Breast epithelium (tissue), 4 donors: Measurements from ENCODE around the gene PTPN2. TPM values are rescaled to one million over a fixed set of nuclear protein-coding genes. Genes with fewer than 3 reads are reported as not detected.

Experiments
- DNase-seq, 2 donors: peaks; one replicate each; pipeline ENCODE4 v3.0.0-alpha.2; 2019; ENCODE audit warnings: low spot score in 2 of 2
- H3K27ac ChIP-seq, 2 donors: fragments of 200-600 bp; sonication (generic) in 1 of 2; one replicate each; pipeline ENCODE4 v1.5.1; 2016 to 2019; ENCODE audit warnings: mild to moderate bottlenecking in 1 of 2
- H3K27me3 ChIP-seq, 2 donors: fragments of 200-600 bp; sonication (generic) in 1 of 2; one replicate each; pipeline versions ENCODE4 v1.5.1 to v1.6.0; 2017 to 2019; ENCODE audit warnings: control low read depth in 1 of 2, mild to moderate bottlenecking in 1 of 2
- H3K36me3 ChIP-seq: fragments of 200-600 bp; one replicate; pipeline ENCODE4 v1.5.1; 2019
- H3K4me1 ChIP-seq, 2 donors: fragments of 200-600 bp; sonication (generic); one replicate each; pipeline ENCODE4 v1.5.1; 2016 to 2019; ENCODE audit warnings: control low read depth in 1 of 2
- H3K4me3 ChIP-seq, 3 donors: fragments of 200-600 bp; sonication (generic); 1 replicate in 2 of 3; 2 replicates in 1 of 3; pipeline ENCODE4 v1.5.1; 2016 to 2019; ENCODE audit warnings: mild to moderate bottlenecking in 3 of 3, moderate library complexity in 2 of 3
- H3K9me3 ChIP-seq, 2 donors: fragments of 200-600 bp; sonication (generic) in 1 of 2; one replicate each; pipeline ENCODE4 v1.5.1; 2016 to 2019; ENCODE audit warnings: control low read depth in 1 of 2
- CTCF ChIP-seq, 3 donors: fragments of 450-650 bp; IDR thresholded peaks; one replicate each; pipeline ENCODE4 v1.5.1; 2016 to 2017; ENCODE audit warnings: antibody characterized with exemption in 3 of 3, mild to moderate bottlenecking in 3 of 3, moderate library complexity in 3 of 3
- POLR2A ChIP-seq: fragments of 450-650 bp; IDR thresholded peaks from one replicate; pipeline ENCODE4 v1.6.1; 2016; ENCODE audit warnings: antibody characterized with exemption, mild to moderate bottlenecking, moderate library complexity
- POLR2AphosphoS5 ChIP-seq, 3 donors: sonication (generic); formaldehyde crosslinking; IDR thresholded peaks; one replicate each; pipeline ENCODE4 v1.6.1; 2017; ENCODE audit warnings: antibody characterized with exemption in 3 of 3
- intact Hi-C: fragments of 100-400 bp; cut with DNase I; formaldehyde crosslinking; loops from one replicate; pipeline ENCODE4 v1.15.1; 2023; ENCODE audit warnings: low total_unique reads
- total RNA-seq, 3 donors: library from RNA; depleted of rRNA; stranded (reverse); fragments of >200 nt; gene quantifications; one replicate each; pipeline ENCODE4 v1.1.0, GENCODE V29; 2016

The PTPN2 gene
- total RNA-seq, 3 donors from 2014 or later: 38.4 to 57.1 (median 53.7) TPM

GRCh38 chr18:12818243-12818642, 65.8 kb downstream of the PTPN2 start:
- H3K4me1 ChIP-seq: no peaks in the 10 kb centered on the region
- DNase-seq: no peak
- no peaks in the 10 kb centered on the region for H3K9me3 ChIP-seq
- H3K27ac ChIP-seq: no peak overlapping the region
- intact Hi-C loops: no loop called here
- no peaks in the 10 kb centered on the region for H3K36me3 ChIP-seq
- no peaks in the 10 kb centered on the region for H3K27me3 ChIP-seq
- H3K4me3 ChIP-seq: no peak overlapping the region
- no peak for TF ChIP-seq CTCF (IDR thresholded peaks at IDR 0.05)
- TF ChIP-seq POLR2A: no peak
- no peak for TF ChIP-seq POLR2AphosphoS5 (IDR thresholded peaks at IDR 0.05)

DNA sequence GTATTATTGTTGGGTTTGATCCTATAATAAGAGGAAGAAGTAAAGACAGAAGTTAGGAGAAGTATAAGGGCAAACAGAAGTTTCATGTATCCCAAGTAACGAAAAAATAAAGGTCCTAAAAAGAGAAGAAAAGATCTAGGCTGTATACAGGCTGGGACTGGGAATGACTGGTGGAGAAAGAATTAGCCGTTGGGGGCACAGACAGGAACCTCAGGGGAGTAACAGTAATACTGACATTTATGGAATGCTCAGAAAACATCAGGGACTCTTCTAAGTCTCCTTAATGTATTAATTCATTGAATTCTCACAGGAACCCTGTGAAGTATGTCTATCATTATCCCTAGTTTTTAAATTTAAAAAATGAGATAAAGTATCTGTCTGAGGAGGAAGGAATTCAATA, 67.6 kb downstream of the PTPN2 start:
- Histone ChIP-seq H3K4me1 (no peaks in the 10 kb centered on the region), H3K9me3 (no peaks in the 10 kb centered on the region), H3K27me3 (no peaks in the 10 kb centered on the region), H3K36me3 (no peaks in the 10 kb centered on the region), H3K27ac (no peak overlapping the region), H3K4me3 (no peak overlapping the region)
- TF ChIP-seq POLR2AphosphoS5 (IDR thresholded peaks at IDR 0.05) (no peak), POLR2A (no peak), CTCF (IDR thresholded peaks at IDR 0.05) (no peak)
- intact Hi-C loops: no loop called here
- DNase-seq: no peak

DNA sequence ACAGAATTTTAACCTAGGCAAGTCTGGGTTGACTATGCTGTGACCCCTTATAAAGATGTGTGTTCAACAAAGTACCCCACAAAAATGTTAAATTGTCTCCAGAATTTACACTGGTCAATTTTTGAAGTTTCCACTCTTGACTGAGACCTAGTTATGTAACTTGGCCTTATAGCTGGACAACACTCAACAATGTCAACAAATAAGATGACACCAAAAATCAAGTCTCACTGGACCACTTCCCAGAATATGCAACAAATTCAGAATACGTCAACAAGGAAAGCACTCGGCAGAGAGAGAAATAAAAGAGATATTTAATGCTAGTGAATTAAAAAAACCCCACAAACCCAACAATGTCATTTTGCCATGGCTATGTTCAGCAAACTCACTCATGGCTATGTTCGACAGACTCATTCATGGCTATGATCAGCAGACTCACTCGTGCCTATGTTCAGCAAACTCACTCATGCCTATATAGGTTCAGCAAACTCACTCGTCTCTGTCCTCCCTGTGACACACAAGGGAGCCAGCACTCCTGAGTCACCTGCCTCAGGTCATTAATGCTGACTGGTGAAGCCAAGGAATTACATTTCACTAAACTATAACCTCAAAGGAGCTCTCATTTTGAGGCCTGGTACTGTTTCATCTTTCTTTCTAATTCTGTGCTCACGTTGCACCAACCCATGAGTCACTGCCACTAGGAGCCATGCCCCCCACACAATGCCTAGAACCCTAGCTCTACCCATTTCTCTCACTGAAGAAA, 72.7 kb downstream of the PTPN2 start:
- TF ChIP-seq POLR2A: no peak
- no peak for TF ChIP-seq CTCF (IDR thresholded peaks at IDR 0.05)
- TF ChIP-seq POLR2AphosphoS5 (IDR thresholded peaks at IDR 0.05): no peak
- intact Hi-C loops: no loop called here
- H3K36me3 ChIP-seq: no peaks in the 10 kb centered on the region

GRCh38 chr18:12803069-12803936, 80.7 kb downstream of the PTPN2 start:
- Histone ChIP-seq H3K4me1 (no peaks in the 10 kb centered on the region), H3K27ac (no peak overlapping the region), H3K4me3 (no peak overlapping the region), H3K27me3 (no peaks in the 10 kb centered on the region), H3K36me3 (no peaks in the 10 kb centered on the region), H3K9me3 (peaks cover 0 to 15% of the 10 kb centered on the region in 2 donors)
- no peak for DNase-seq
- TF ChIP-seq CTCF (IDR thresholded peaks at IDR 0.05) (no peak), POLR2AphosphoS5 (IDR thresholded peaks at IDR 0.05) (no peak), POLR2A (no peak)
- intact Hi-C loops: no loop called here

More for the DNA sequence above, 72.7 kb downstream of the PTPN2 start:
- DNase-seq: no peak
- H3K4me1 ChIP-seq: no peaks in the 10 kb centered on the region
- H3K4me3 ChIP-seq: no peak overlapping the region
- H3K9me3 ChIP-seq: peaks cover 0 to 6% of the 10 kb centered on the region in 2 donors
- no peaks in the 10 kb centered on the region for H3K27me3 ChIP-seq
- H3K27ac ChIP-seq: peak overlapping the region in 1 of 2 donors; percentile 43

GRCh38 chr18:12802538-12802937, 81.5 kb downstream of the PTPN2 start:
- no peak overlapping the region for H3K4me3 ChIP-seq
- peaks cover 0 to 15% of the 10 kb centered on the region in 2 donors for H3K9me3 ChIP-seq
- intact Hi-C loops: no loop called here
- H3K27ac ChIP-seq: no peak overlapping the region
- H3K27me3 ChIP-seq: no peaks in the 10 kb centered on the region
- H3K36me3 ChIP-seq: no peaks in the 10 kb centered on the region
- no peak for DNase-seq
- TF ChIP-seq POLR2A (no peak), POLR2AphosphoS5 (IDR thresholded peaks at IDR 0.05) (no peak), CTCF (IDR thresholded peaks at IDR 0.05) (no peak)
- H3K4me1 ChIP-seq: no peaks in the 10 kb centered on the region
